HG02885 (cell line): ENCODE data around the gene ASCL1.

Source experiments
- ATAC-seq: cut with Tn5 transposase; IDR thresholded peaks from one replicate; pipeline ENCODE4 v1.9.1; 2021; ENCODE audit warnings: mild to moderate bottlenecking; ENCODE audit not compliant: unreplicated experiment, poor library complexity

ASCL1 gene

DNA sequence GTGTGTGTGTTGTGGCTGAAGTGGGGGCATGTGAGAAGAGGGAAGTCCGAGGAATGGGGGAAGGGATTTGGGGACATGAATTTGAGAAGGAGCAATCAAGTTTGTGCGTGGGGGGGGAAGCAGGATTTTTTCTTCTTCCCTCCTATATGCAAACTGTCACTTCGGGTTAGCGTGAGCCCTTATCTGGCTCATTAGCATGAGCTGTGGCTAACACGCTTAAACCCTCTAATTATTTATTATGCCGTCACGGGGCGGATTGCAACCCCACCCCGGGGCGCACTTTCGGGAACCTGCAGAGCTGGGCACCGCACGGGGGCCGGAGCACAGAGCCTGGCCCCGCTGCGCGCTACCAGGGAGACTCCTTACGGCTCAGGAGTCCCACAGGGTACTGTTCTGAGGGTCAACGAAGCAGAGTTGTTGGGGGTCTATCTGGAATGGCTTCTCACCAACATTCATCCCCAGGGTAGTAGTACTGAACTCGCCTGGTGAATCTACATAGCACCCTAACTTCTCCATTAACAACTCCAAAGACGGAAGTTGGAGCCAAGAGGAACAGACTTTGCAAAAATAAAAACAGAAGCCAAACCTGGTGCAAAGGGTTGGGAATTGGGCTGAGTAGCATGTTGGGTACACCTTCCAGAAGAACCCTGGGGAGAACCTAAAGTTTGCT is 6.4 kb upstream of the ASCL1 start:
- ATAC-seq = no peak

DNA sequence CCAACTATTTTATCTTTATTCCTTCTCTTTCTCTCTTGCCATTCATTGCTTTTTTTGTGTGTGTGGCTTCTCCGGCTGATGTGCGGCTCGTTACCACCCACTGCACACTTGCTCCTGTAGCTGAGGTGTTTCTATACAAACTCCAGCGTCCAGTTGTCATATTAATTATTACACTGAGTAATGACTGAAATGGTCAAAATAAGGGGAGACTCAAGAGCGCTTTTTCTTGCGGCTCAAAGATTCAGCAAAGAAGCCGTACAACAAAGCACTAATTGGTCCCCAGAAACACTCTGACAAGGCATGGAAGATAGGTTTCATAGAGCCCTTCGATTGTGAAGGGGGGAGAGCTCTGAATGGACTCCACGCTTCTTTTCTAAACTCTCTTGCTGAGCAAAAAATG is 5.6 kb upstream of the ASCL1 start:
- ATAC-seq = no peak

DNA sequence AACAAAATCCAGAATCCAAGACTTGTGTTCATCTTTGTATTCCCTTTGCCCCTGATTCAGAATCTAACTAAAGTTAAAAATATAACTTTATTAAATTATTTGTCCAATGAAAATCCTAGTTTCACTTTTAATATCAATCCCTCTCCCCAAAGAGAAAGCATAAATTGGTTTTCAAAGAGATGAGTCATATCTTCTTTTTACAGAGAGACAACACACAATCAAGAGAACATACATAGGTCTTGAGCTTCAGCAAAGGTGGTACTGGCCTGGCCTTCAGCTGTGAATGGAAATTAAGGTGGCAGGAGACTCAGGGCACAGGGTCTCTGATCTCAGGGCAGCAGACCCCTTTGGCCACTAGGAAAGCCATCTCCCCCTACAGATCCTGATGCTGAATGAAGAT is 4.3 kb upstream of the ASCL1 start:
- no peak for ATAC-seq

DNA sequence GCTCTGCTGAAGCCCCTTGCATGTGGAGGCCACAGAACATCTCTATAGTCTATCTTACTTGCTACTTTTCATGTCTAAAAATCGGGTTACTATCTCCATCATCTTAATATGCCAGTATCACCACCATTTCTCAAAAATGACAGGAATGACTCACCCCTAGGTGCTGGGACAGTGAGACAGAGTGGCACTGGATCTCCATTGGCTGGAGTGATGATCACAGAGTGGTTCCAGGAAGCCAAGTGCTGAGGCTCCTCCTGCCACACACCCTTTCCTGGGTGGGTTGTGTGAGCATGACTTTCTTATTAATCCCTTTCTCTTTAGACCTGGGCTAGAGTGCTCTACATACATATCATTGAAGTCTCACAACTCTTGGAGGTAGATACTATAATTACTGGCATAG is 3.3 kb upstream of the ASCL1 start:
- ATAC-seq = no peak

DNA sequence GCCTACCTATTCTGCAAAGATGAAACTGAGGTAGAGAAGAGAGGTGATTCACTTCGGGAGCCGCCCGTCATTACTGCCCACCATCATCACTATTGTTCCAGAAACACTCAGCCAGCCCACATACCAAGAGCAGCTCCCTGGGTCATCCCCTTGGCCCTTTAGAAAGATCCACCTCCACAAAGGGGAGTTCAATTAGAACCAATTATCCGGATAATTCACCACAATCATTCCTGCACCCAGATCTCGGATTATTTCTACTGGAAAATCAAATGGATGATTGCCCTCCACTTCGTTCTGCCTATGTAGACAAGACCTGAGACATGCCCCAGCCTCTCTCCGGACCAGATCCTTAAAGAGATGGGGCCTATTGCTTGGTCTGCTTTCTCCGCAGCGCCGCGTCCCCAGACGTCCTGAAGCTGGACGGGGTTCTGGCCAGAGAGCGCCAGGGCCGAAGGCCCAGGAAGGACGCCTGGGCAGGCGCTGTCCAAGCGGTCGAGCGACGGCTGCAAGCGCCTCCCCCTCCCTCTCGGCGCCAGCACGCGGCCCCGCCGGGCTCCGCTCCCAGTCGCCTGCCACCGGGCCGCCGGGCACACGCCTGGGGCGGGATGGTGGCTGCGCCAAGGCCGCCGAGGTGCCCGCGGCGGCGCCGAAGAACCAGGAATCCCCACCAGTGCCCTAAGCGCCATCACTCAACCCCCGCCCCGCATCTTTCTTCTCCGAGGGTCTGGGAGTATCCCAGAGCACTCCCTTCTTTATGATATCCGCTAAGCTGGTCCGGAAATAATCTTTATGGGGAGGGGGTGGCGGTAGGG is 1.3 kb upstream of the ASCL1 start:
- no peak for ATAC-seq

DNA sequence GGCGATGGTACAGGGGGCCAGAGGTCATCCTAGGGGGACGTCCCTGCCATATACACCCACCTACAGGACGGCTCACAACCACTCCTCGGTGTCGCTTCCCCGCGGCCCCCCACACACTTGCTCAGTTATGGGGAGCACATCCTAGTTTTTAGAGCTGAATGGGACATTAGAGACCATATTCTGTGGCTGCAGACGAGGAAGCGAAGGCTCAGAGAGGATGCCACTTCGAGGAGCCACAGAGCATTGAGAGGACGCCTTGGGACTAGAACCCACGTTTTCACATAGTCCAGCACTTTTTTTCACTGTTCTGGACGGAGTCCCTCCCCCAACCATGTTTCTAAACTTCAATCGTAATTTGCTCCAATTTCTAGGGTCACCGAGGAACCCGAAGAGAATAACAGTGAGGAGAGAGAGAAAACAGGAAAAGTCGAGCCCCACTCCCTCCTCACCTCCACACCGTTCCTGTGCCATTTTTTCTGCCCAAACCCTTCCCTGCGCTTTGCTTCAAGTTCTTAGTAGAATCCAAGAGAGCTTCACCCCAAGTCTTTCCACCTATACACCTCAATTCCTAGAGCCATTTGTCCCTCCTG is 641 bp upstream of the ASCL1 start:
- no peak for ATAC-seq

DNA sequence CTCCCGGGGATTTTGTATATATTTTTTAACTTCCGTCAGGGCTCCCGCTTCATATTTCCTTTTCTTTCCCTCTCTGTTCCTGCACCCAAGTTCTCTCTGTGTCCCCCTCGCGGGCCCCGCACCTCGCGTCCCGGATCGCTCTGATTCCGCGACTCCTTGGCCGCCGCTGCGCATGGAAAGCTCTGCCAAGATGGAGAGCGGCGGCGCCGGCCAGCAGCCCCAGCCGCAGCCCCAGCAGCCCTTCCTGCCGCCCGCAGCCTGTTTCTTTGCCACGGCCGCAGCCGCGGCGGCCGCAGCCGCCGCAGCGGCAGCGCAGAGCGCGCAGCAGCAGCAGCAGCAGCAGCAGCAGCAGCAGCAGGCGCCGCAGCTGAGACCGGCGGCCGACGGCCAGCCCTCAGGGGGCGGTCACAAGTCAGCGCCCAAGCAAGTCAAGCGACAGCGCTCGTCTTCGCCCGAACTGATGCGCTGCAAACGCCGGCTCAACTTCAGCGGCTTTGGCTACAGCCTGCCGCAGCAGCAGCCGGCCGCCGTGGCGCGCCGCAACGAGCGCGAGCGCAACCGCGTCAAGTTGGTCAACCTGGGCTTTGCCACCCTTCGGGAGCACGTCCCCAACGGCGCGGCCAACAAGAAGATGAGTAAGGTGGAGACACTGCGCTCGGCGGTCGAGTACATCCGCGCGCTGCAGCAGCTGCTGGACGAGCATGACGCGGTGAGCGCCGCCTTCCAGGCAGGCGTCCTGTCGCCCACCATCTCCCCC is 777 bp downstream of the ASCL1 start:
- peak; percentile 67 for ATAC-seq

DNA sequence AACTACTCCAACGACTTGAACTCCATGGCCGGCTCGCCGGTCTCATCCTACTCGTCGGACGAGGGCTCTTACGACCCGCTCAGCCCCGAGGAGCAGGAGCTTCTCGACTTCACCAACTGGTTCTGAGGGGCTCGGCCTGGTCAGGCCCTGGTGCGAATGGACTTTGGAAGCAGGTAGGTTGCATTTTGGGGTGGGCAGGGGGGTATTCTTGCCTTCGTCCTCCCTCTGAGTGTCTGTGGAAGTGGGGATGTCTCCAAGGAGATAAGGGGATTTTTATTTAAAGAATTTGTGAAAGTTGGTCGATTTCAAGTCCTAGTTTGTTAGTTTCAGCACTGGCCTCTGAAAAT is 1.3 kb downstream of the ASCL1 start:
- no peak for ATAC-seq

DNA sequence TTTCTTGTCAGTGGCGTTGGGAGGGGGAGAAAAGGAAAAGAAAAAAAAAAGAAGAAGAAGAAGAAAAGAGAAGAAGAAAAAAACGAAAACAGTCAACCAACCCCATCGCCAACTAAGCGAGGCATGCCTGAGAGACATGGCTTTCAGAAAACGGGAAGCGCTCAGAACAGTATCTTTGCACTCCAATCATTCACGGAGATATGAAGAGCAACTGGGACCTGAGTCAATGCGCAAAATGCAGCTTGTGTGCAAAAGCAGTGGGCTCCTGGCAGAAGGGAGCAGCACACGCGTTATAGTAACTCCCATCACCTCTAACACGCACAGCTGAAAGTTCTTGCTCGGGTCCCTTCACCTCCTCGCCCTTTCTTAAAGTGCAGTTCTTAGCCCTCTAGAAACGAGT is 1.9 kb downstream of the ASCL1 start:
- ATAC-seq = no peak

DNA sequence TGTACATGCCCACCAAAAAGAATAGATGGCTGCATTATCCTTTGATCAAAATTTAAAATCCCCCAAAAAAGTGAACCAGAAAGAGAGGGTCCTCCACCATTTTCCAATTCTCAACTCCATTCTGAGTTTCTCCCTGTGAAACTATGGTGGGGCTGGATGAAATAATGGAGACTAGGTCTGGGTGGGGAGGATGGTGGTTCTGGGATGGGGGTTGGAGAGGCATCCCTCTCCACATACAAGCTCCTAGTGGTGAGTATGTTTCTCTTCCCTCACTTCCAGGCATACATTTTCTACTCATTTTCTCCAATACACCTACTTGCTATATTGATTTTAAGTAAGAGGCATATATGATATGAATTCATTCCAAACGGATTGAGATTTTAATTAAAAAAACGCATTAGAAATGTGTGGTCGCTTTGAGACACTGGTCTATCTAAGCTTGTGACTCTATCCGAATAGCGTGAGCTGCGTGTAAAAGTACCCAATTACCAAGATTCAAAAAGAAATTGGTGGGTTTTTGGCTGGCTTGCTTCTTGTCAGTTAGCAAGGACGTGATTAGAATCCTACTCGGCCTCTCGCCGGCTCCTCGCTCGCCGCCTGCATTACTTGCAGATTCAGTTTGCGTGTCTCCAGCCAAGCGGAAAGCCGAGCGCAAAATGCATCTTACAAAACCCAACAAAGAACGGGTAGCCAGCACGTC is 3.4 kb downstream of the ASCL1 start:
- ATAC-seq = no peak

DNA sequence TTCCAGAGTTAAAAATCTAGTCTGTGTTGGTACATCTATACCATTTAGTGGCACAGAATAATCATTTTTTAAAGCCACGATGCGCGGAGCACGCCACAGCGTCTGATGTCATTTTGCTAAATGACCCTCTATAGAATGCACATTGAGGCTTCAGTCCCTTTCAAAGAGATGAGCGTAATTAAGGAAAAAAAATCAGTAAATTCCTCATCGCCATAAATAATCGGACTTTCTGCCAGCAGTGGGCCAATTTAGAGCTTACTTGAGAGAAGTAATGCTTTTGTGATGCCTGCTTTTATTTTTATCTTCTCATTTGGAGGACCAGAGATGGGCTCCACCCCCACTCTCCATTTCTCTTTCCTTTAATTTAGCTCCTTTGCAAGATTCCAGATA is 4.0 kb downstream of the ASCL1 start:
- ATAC-seq = no peak

DNA sequence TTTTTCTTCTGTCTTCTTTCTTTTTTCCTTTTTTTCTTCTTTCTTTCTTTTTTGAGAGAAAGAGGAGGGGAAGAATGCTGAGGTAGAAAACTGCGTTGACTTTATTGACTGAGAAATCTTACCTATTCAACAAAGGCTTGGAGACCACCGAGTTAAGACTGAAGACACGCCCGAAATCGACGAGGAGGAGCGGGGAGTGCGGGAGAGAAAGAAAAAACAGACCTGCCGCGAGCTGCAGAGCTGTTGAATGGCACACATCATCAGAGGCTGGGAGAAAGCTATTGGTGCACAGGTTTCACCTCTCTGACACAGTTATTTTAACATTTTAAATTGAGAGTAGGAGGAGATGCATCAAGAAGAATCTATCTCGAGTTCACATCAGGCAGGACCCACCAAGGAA is 5.1 kb downstream of the ASCL1 start:
- no peak for ATAC-seq

DNA sequence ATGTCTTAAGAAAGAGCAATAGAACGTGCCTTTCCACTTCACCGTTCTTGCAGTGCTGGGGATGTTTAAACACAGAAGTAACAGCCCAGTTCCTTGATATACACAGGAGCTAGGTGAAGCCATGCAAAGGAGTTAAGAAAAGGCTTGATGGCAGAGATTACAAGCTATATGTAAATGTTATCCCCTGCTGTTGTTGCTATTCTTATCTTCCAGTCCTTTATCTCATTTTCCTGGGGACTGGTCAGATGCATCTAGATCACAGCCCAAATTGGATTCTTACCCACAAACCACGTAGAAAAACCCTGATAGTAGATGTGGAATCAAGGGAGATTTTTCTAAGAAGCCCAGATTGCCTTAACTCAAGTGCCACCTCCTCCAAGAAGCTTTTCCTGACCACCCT is 5.5 kb downstream of the ASCL1 start:
- ATAC-seq = no peak

DNA sequence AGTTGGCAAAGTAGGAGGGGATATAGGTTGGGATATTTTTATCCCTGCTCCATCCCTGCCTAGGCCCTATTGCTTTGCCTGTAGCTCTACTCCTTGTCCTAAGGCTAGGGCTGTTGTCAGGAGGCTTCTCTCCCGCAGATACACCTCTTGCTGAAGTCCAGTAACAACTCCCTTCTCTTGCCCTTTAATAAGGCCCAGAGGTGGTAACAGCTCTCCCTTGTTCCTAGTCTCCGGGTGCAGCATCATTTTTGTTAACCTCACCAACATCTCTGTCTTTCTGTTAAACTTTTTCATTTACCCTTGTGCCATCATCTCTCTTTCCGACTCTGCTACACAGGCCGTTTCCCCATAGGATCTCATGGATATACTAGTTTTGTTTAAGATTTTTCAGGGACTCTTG is 6.3 kb downstream of the ASCL1 start:
- ATAC-seq = no peak

DNA sequence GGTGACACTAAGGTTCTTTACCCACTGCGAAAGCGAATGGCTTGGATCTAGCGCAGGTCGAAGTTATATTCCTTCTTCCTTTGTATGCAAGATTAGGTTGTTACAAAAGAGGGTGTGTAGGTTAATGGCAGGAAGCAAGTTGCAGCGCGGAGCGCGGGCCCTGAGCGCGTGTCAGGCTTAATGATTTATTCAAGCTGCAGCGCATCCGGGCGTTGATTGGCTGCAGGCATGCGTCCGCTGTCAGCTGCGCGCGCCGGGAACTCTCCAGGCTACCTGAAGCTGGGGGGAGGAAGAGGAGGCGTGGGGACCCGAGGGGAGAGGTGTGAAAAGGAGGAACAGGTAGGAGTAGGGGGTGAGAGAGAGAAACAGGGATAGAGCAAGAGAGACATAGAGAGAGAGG is 7.4 kb downstream of the ASCL1 start:
- ATAC-seq = peak; percentile 67

DNA sequence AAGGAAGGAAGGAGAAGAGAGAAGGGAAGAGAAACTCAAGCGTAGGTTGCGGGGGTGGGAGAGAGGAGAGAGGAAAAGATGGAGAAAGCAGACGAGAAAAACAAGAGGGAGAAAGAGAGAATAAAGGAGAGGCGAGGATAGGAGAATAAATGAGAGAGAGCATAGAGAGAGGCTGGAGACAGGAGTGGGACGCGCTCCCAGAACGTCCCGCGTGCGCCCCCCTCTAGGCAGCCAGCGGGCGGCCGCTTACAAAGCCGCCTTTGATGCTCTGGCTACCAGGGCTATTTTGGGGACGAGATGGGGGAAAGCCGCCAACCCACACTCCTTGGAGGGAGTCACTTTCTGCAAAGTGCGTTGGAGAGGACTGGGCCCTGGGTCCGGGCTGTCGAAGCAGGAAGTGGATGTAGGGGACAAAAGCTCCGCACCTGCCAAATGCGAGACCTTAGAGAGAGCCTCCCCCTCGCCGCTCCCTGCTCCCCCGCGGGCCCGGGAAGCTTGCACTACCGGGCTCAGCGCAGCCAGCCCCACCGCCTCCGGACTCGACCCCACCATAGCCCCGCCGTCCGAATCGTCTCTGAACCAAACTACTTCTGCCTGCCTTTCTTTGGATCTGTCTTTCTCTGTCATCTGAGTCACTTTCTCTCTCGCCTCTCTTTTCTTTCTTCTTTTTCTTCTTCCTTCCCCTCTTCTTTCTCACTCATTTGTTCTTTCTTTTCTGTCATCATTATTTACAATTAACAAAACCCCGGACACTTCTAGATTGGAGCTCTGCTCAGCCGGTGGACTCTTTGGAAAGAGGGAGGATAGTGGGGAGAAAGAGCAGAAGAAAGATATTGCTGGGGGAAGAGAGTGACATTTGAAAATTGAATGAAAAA is 8.0 kb downstream of the ASCL1 start:
- no peak for ATAC-seq

DNA sequence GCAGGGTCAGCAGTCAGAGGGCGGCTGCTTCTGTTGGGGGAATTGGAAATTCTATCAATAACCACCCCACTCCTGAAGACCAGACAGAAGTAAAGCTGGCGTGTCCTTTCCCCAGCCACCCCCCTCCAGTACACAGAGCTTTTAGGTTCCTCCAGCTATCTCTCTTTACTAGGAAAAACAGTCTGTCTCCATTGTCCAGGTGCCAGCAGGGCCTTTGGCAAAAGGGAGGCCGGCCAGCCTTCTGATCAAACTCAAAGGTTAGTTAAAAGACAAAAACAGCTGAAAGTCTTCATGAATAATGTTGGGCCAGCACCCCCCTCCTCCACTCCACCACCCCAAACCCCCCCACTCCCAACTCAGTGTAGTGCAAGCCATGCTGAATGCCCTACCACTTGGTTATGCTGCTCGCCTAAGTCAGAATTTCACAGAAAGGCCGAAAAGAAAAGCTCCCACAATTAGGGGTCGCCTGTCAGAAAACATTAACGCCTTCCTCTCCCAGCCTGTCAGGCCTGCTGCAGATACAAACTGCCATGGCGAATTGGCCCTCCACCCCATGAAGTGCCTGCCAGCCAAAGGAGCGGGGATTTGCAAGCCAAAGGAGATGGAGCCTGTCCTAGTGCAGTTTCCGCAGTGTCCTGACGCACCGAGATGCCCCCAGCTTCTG is 8.9 kb downstream of the ASCL1 start:
- ATAC-seq = no peak

DNA sequence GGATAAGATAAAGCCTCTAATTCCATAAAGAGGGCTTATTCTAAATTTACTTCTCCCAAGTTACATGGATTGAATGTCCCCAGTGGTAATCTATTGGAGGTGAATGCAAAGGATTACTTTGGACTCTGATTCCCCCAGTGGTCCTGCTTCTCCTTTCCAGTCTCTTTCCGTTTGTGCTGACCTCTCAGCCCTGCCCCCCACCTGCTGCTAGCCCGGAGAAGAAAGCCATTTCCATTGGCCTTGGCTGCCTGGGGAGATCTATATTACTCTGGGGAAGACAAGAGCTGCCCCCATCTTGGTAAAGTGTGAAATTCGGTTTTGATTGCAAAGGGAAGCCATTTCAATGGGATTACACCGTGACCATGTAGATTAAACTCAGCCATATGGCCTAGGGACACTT is 13.3 kb downstream of the ASCL1 start:
- no peak for ATAC-seq

DNA sequence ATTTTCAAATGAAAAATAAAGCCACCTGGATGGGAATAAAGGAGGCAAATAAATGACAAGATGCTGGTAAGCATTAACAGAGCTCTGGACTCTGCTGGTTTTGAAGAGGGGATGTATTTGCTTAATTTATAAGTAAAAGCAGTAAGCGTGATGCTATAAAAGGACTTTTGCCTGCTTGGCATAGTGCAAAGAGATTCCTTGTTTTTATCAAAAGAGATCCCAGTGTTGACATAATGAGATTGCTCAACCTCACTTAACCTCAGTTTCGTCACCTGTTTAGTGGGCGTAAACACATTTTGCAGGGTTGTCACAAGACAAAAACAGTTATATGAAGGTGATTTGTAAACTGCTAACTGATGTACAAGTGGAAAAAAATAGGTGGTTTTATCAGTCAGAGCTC is 13.8 kb downstream of the ASCL1 start:
- no peak for ATAC-seq
